ENCODE measurements around the gene ATP8A2.
"Not testable (repeated sequence)": the region's sequence is repeated elsewhere in the genome, so short reads cannot be mapped to it uniquely, and the experiment has no call there.

ATP8A2 gene

GRCh38 chr13:25771202-25771601, 399.4 kb downstream of the ATP8A2 start:
- H3K27ac ChIP-seq (ENCODE audit: low read depth, low read length) = no peak overlapping the region
- no peak overlapping the region for H3K9ac ChIP-seq (ENCODE audit: low read length in 5 of 5)
- no peaks in the 10 kb centered on the region for H3K4me1 ChIP-seq (ENCODE audit: control insufficient read depth in 5 of 5, insufficient read depth in 5 of 5, low read length in 5 of 5)
- no peaks in the 10 kb centered on the region for H3K9me3 ChIP-seq (ENCODE audit: control insufficient read depth in 5 of 5, low read length in 5 of 5)
- peaks cover 0 to 8% (median 0%) of the 10 kb centered on the region in 5 donors for H3K27me3 ChIP-seq (ENCODE audit: control insufficient read depth in 5 of 5, insufficient read depth in 4 of 5, low read length in 5 of 5)
- no peaks in the 10 kb centered on the region for H3K36me3 ChIP-seq (ENCODE audit: control insufficient read depth in 5 of 5, insufficient read depth in 5 of 5, low read length in 5 of 5)
- H3K4me3 ChIP-seq (ENCODE audit: low read depth in 1 of 5, low read length in 5 of 5) = no peak overlapping the region

GRCh38 chr13:25771641-25772478, 400.1 kb downstream of the ATP8A2 start:
- no peak overlapping the region for H3K27ac ChIP-seq (ENCODE audit: low read depth, low read length)

GRCh38 chr13:25772534-25772933, 400.8 kb downstream of the ATP8A2 start:
- H3K9me3 ChIP-seq (ENCODE audit: control insufficient read depth in 5 of 5, low read length in 5 of 5); H3K4me3 ChIP-seq (ENCODE audit: low read depth in 1 of 5, low read length in 5 of 5); H3K27ac ChIP-seq (ENCODE audit: low read depth, low read length); H3K9ac ChIP-seq (ENCODE audit: low read length in 5 of 5); H3K4me1 ChIP-seq (ENCODE audit: control insufficient read depth in 5 of 5, insufficient read depth in 5 of 5, low read length in 5 of 5); H3K36me3 ChIP-seq (ENCODE audit: control insufficient read depth in 5 of 5, insufficient read depth in 5 of 5, low read length in 5 of 5); H3K27me3 ChIP-seq (ENCODE audit: control insufficient read depth in 5 of 5, insufficient read depth in 4 of 5, low read length in 5 of 5): not testable (repeated sequence)

More at GRCh38 chr13:25771641-25772478, 400.1 kb downstream of the ATP8A2 start:
- H3K9me3 ChIP-seq (ENCODE audit: control insufficient read depth in 5 of 5, low read length in 5 of 5) = no peaks in the 10 kb centered on the region
- H3K36me3 ChIP-seq (ENCODE audit: control insufficient read depth in 5 of 5, insufficient read depth in 5 of 5, low read length in 5 of 5) = no peaks in the 10 kb centered on the region
- H3K27me3 ChIP-seq (ENCODE audit: control insufficient read depth in 5 of 5, insufficient read depth in 4 of 5, low read length in 5 of 5) = peaks cover 0 to 8% (median 0%) of the 10 kb centered on the region in 5 donors
- no peak overlapping the region for H3K9ac ChIP-seq (ENCODE audit: low read length in 5 of 5)
- no peaks in the 10 kb centered on the region for H3K4me1 ChIP-seq (ENCODE audit: control insufficient read depth in 5 of 5, insufficient read depth in 5 of 5, low read length in 5 of 5)
- no peak overlapping the region for H3K4me3 ChIP-seq (ENCODE audit: low read depth in 1 of 5, low read length in 5 of 5)

- not testable (repeated sequence) for H3K27me3 ChIP-seq (ENCODE audit: control insufficient read depth in 5 of 5, insufficient read depth in 4 of 5, low read length in 5 of 5); H3K9me3 ChIP-seq (ENCODE audit: control insufficient read depth in 5 of 5, low read length in 5 of 5); H3K27ac ChIP-seq (ENCODE audit: low read depth, low read length); H3K9ac ChIP-seq (ENCODE audit: low read length in 5 of 5); H3K4me3 ChIP-seq (ENCODE audit: low read depth in 1 of 5, low read length in 5 of 5); H3K36me3 ChIP-seq (ENCODE audit: control insufficient read depth in 5 of 5, insufficient read depth in 5 of 5, low read length in 5 of 5); H3K4me1 ChIP-seq (ENCODE audit: control insufficient read depth in 5 of 5, insufficient read depth in 5 of 5, low read length in 5 of 5)
Measured at GRCh38 chr13:25774056-25774455, 402.3 kb downstream of the ATP8A2 start.

- no peak overlapping the region for H3K4me3 ChIP-seq (ENCODE audit: low read depth in 1 of 5, low read length in 5 of 5)
- no peaks in the 10 kb centered on the region for H3K36me3 ChIP-seq (ENCODE audit: control insufficient read depth in 5 of 5, insufficient read depth in 5 of 5, low read length in 5 of 5)
- H3K27me3 ChIP-seq (ENCODE audit: control insufficient read depth in 5 of 5, insufficient read depth in 4 of 5, low read length in 5 of 5) = no peaks in the 10 kb centered on the region
- no peak overlapping the region for H3K27ac ChIP-seq (ENCODE audit: low read depth, low read length)
- H3K9ac ChIP-seq (ENCODE audit: low read length in 5 of 5) = no peak overlapping the region
- no peaks in the 10 kb centered on the region for H3K9me3 ChIP-seq (ENCODE audit: control insufficient read depth in 5 of 5, low read length in 5 of 5)
- no peaks in the 10 kb centered on the region for H3K4me1 ChIP-seq (ENCODE audit: control insufficient read depth in 5 of 5, insufficient read depth in 5 of 5, low read length in 5 of 5)
Measured at GRCh38 chr13:25775275-25775674, 403.5 kb downstream of the ATP8A2 start.

GRCh38 chr13:25775986-25776385, 404.2 kb downstream of the ATP8A2 start:
- no peaks in the 10 kb centered on the region for H3K36me3 ChIP-seq (ENCODE audit: control insufficient read depth in 5 of 5, insufficient read depth in 5 of 5, low read length in 5 of 5)
- no peaks in the 10 kb centered on the region for H3K4me1 ChIP-seq (ENCODE audit: control insufficient read depth in 5 of 5, insufficient read depth in 5 of 5, low read length in 5 of 5)
- H3K27ac ChIP-seq (ENCODE audit: low read depth, low read length) = no peak overlapping the region
- no peak overlapping the region for H3K9ac ChIP-seq (ENCODE audit: low read length in 5 of 5)
- no peaks in the 10 kb centered on the region for H3K27me3 ChIP-seq (ENCODE audit: control insufficient read depth in 5 of 5, insufficient read depth in 4 of 5, low read length in 5 of 5)
- no peaks in the 10 kb centered on the region for H3K9me3 ChIP-seq (ENCODE audit: control insufficient read depth in 5 of 5, low read length in 5 of 5)
- H3K4me3 ChIP-seq (ENCODE audit: low read depth in 1 of 5, low read length in 5 of 5) = no peak overlapping the region

GRCh38 chr13:25776722-25777121, 404.9 kb downstream of the ATP8A2 start:
- no peaks in the 10 kb centered on the region for H3K36me3 ChIP-seq (ENCODE audit: control insufficient read depth in 5 of 5, insufficient read depth in 5 of 5, low read length in 5 of 5)
- no peak overlapping the region for H3K27ac ChIP-seq (ENCODE audit: low read depth, low read length)
- H3K9ac ChIP-seq (ENCODE audit: low read length in 5 of 5) = no peak overlapping the region
- H3K4me1 ChIP-seq (ENCODE audit: control insufficient read depth in 5 of 5, insufficient read depth in 5 of 5, low read length in 5 of 5) = no peaks in the 10 kb centered on the region
- no peak overlapping the region for H3K4me3 ChIP-seq (ENCODE audit: low read depth in 1 of 5, low read length in 5 of 5)
- no peaks in the 10 kb centered on the region for H3K9me3 ChIP-seq (ENCODE audit: control insufficient read depth in 5 of 5, low read length in 5 of 5)
- H3K27me3 ChIP-seq (ENCODE audit: control insufficient read depth in 5 of 5, insufficient read depth in 4 of 5, low read length in 5 of 5) = no peaks in the 10 kb centered on the region

GRCh38 chr13:25777509-25777908, 405.7 kb downstream of the ATP8A2 start:
- Histone ChIP-seq H3K9ac (ENCODE audit: low read length in 5 of 5) (no peak overlapping the region), H3K9me3 (ENCODE audit: control insufficient read depth in 5 of 5, low read length in 5 of 5) (no peaks in the 10 kb centered on the region), H3K4me3 (ENCODE audit: low read depth in 1 of 5, low read length in 5 of 5) (no peak overlapping the region), H3K27me3 (ENCODE audit: control insufficient read depth in 5 of 5, insufficient read depth in 4 of 5, low read length in 5 of 5) (no peaks in the 10 kb centered on the region), H3K36me3 (ENCODE audit: control insufficient read depth in 5 of 5, insufficient read depth in 5 of 5, low read length in 5 of 5) (no peaks in the 10 kb centered on the region), H3K4me1 (ENCODE audit: control insufficient read depth in 5 of 5, insufficient read depth in 5 of 5, low read length in 5 of 5) (no peaks in the 10 kb centered on the region), H3K27ac (ENCODE audit: low read depth, low read length) (no peak overlapping the region)

GRCh38 chr13:25778365-25778764, 406.6 kb downstream of the ATP8A2 start:
- Histone ChIP-seq H3K27me3 (ENCODE audit: control insufficient read depth in 5 of 5, insufficient read depth in 4 of 5, low read length in 5 of 5) (no peaks in the 10 kb centered on the region), H3K9me3 (ENCODE audit: control insufficient read depth in 5 of 5, low read length in 5 of 5) (no peaks in the 10 kb centered on the region), H3K4me1 (ENCODE audit: control insufficient read depth in 5 of 5, insufficient read depth in 5 of 5, low read length in 5 of 5) (no peaks in the 10 kb centered on the region), H3K27ac (ENCODE audit: low read depth, low read length) (no peak overlapping the region), H3K4me3 (ENCODE audit: low read depth in 1 of 5, low read length in 5 of 5) (no peak overlapping the region), H3K9ac (ENCODE audit: low read length in 5 of 5) (no peak overlapping the region), H3K36me3 (ENCODE audit: control insufficient read depth in 5 of 5, insufficient read depth in 5 of 5, low read length in 5 of 5) (no peaks in the 10 kb centered on the region)

GRCh38 chr13:25778808-25779305, 407.1 kb downstream of the ATP8A2 start:
- no peaks in the 10 kb centered on the region for H3K9me3 ChIP-seq (ENCODE audit: control insufficient read depth in 5 of 5, low read length in 5 of 5)
- no peak overlapping the region for H3K9ac ChIP-seq (ENCODE audit: low read length in 5 of 5)

More at GRCh38 chr13:25778808-25779305, 407.1 kb downstream of the ATP8A2 start:
- Histone ChIP-seq H3K27ac (ENCODE audit: low read depth, low read length) (no peak overlapping the region), H3K4me1 (ENCODE audit: control insufficient read depth in 5 of 5, insufficient read depth in 5 of 5, low read length in 5 of 5) (no peaks in the 10 kb centered on the region), H3K27me3 (ENCODE audit: control insufficient read depth in 5 of 5, insufficient read depth in 4 of 5, low read length in 5 of 5) (no peaks in the 10 kb centered on the region), H3K4me3 (ENCODE audit: low read depth in 1 of 5, low read length in 5 of 5) (no peak overlapping the region), H3K36me3 (ENCODE audit: control insufficient read depth in 5 of 5, insufficient read depth in 5 of 5, low read length in 5 of 5) (no peaks in the 10 kb centered on the region)
